ENCODE measurements around the gene COL27A1.
"Not testable (repeated sequence)": the region's sequence is repeated elsewhere in the genome, so short reads cannot be mapped to it uniquely, and the experiment has no call there.

DNA sequence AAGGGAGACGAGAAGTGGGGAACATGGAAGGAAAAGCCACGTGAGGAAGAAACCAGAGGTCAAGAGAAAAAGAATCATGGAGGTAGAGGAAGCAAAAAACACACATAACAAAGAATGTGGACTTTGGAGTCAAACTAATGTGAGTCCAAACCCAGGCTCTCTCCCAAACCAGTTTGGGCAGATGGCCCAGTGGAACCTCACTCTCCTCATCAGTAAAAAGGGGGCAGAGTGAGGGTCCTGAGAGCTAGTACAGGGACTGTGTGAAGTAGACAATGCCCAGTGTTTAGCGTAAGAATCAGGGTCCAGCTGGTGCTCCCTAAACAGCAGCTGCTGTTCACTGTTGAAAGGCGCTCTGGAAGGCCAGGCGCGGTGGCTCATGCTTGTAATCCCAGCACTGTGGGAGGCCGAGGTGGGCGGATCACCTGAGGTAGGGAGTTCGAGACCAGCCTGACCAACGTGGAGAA is 173.1 kb downstream of the COL27A1 start:
- not testable (repeated sequence) for TF ChIP-seq EZH2 (IDR thresholded peaks at IDR 0.05; ENCODE audit: borderline replicate concordance, insufficient read depth, low read depth, low read length, poor library complexity, severe bottlenecking)
- TF ChIP-seq, protein P1, sequence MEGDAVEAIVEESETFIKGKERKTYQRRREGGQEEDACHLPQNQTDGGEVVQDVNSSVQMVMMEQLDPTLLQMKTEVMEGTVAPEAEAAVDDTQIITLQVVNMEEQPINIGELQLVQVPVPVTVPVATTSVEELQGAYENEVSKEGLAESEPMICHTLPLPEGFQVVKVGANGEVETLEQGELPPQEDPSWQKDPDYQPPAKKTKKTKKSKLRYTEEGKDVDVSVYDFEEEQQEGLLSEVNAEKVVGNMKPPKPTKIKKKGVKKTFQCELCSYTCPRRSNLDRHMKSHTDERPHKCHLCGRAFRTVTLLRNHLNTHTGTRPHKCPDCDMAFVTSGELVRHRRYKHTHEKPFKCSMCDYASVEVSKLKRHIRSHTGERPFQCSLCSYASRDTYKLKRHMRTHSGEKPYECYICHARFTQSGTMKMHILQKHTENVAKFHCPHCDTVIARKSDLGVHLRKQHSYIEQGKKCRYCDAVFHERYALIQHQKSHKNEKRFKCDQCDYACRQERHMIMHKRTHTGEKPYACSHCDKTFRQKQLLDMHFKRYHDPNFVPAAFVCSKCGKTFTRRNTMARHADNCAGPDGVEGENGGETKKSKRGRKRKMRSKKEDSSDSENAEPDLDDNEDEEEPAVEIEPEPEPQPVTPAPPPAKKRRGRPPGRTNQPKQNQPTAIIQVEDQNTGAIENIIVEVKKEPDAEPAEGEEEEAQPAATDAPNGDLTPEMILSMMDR (IDR thresholded peaks at IDR 0.05) = not testable (repeated sequence)
